Measurements from ENCODE around the gene ANXA2R. TPM values are rescaled to one million over a fixed set of nuclear protein-coding genes. Genes with fewer than 3 reads are reported as not detected.

ANXA2R gene
- total and polyA plus RNA-seq, 2 of the 13 experiments (the other 11 are each of a cell fraction or from before 2014, with no cell fraction given) = 0.95 to 1.3 TPM

GRCh38 chr5:43000111-43000840 is 39.8 kb downstream of the ANXA2R start:
- ATAC-seq (peak; percentile 90), FAIRE-seq (no peak), DNase-seq (ENCODE audit: low spot score) (no peak)
- Histone ChIP-seq H3K27me3 (ENCODE audit: control insufficient read depth in 1 of 2, insufficient read depth in 2 of 2, low read length in 2 of 2) (no peaks in the 10 kb centered on the region), H3K4me2 (ENCODE audit: low read depth, low read length) (peak overlapping the region; percentile 76), H3K4me1 (ENCODE audit: insufficient read depth, low read length) (peaks cover 13% of the 10 kb centered on the region), H3K9me3 (ENCODE audit: low read length) (no peaks in the 10 kb centered on the region), H3K36me3 (replicated peaks in 1 of 2; ENCODE audit: control insufficient read depth in 1 of 2, insufficient read depth in 2 of 2, low read length in 2 of 2) (no peaks in the 10 kb centered on the region), H3K9ac (ENCODE audit: insufficient read depth, low read depth, low read length) (peak overlapping the region; percentile 57), H2AFZ (ENCODE audit: low read length) (peak overlapping the region; percentile 28), H3K4me3 (replicated peaks in 1 of 3; ENCODE audit: insufficient read depth in 1 of 3, low read depth in 2 of 3, low read length in 3 of 3) (peak overlapping the region; percentile 52 to 67 (median 60)), H3K79me2 (ENCODE audit: insufficient read depth, low read length) (no peaks in the 10 kb centered on the region), H4K20me1 (ENCODE audit: insufficient read depth, low read length) (no peaks in the 10 kb centered on the region), H3K27ac (ENCODE audit: extremely low read length, insufficient read depth, low read length) (no peak overlapping the region)
- POLR2A ChIA-PET = interaction anchor here (1.9 kb wide), 1 partner anchor 19 kb away, joined by 10 read pairs; no protein-coding TSS in a partner anchor
- in situ Hi-C loops (cut with HindIII; ENCODE audit: extremely low pct_ligation_motif_present, low pct_unique_long_range_greater_than_20kb) (loop anchor here (25.0 kb wide), 1 partner anchor 188 kb away; the partner anchor contains the start of gene SELENOP), intact Hi-C loops (cut with micrococcal nuclease; ENCODE audit: unreplicated experiment) (no loop called here)
- WGBS (ENCODE audit: low lambda C conversion rate) = 2% methylated on average over 17 of the region's 40 CpGs
- CTCF ChIA-PET (ENCODE audit: low intra/inter-chr PET ratio, low total read pairs) = no interaction called here
- BruUV-seq (replicated peaks) = no TSS peak
- TF ChIP-seq NFATC3 (CRISPR knock-in tag; IDR thresholded peaks at IDR 0.05) (no peak), ZNF639 (CRISPR knock-in tag; conservative IDR thresholded peaks at IDR 0.05) (no peak), RFX3 (CRISPR knock-in tag; IDR thresholded peaks at IDR 0.05) (no peak), NR3C1 (CRISPR knock-in tag; IDR thresholded peaks at IDR 0.05) (no peak), ELF3 (CRISPR knock-in tag; IDR thresholded peaks at IDR 0.05) (no peak), ISL2 (CRISPR knock-in tag; IDR thresholded peaks at IDR 0.05) (0 out of 2 replicates have a peak, but pooled peaks have one; percentile 15), ZNF143 (CRISPR knock-in tag; IDR thresholded peaks at IDR 0.05) (no peak), ZNF749 (CRISPR knock-in tag; IDR thresholded peaks at IDR 0.05; ENCODE audit: borderline replicate concordance) (no peak), FOXO4 (CRISPR knock-in tag; conservative IDR thresholded peaks at IDR 0.05) (no peak), MBNL3 (CRISPR knock-in tag; conservative IDR thresholded peaks at IDR 0.05) (no peak), ZBTB20 (CRISPR knock-in tag; IDR thresholded peaks at IDR 0.05; ENCODE audit: borderline replicate concordance, low read depth) (no peak), ZNF709 (CRISPR knock-in tag; IDR thresholded peaks at IDR 0.05) (no peak), ZNF644 (CRISPR knock-in tag; IDR thresholded peaks at IDR 0.05; ENCODE audit: low read depth) (no peak), SALL2 (CRISPR knock-in tag; IDR thresholded peaks at IDR 0.05) (no peak), ARNT (IDR thresholded peaks at IDR 0.05) (no peak), NFIB (CRISPR knock-in tag; IDR thresholded peaks at IDR 0.05; ENCODE audit: borderline replicate concordance) (no peak), MIER2 (CRISPR knock-in tag; IDR thresholded peaks at IDR 0.05) (no peak), ZNF776 (CRISPR knock-in tag; IDR thresholded peaks at IDR 0.05) (no peak), STAG1 (CRISPR knock-in tag; IDR thresholded peaks at IDR 0.05) (no peak), RFXANK (CRISPR knock-in tag; IDR thresholded peaks at IDR 0.05) (no peak)
